Fibroblast of lung (primary cell): ENCODE measurements around the gene NBPF1.
"Not testable (repeated sequence)": the region's sequence is repeated elsewhere in the genome, so short reads cannot be mapped to it uniquely, and the experiment has no call there.

ENCODE experiments used
- CTCF ChIP-seq, 2 donors: IDR thresholded peaks in 1 of 2; conservative IDR thresholded peaks in 1 of 2; 1 replicate in 1 of 2; 2 replicates in 1 of 2; pipeline ENCODE4 v1.5.1; 2011 to 2012; ENCODE audit warnings: low read length in 2 of 2, control low read depth in 1 of 2, inconsistent platforms in 1 of 2, low read depth in 1 of 2, mild to moderate bottlenecking in 1 of 2
- EZH2 ChIP-seq: IDR thresholded peaks from 2 replicates; pipeline ENCODE4 v1.5.1; 2012; ENCODE audit warnings: low read length, control low read depth, mild to moderate bottlenecking; ENCODE audit errors: missing control alignments

- TF ChIP-seq EZH2; CTCF (conservative IDR thresholded peaks at IDR 0.05 in 1 of 2, IDR thresholded peaks at IDR 0.05 in 1 of 2; ENCODE audit: low read depth in 1 of 2, low read length in 2 of 2): not testable (repeated sequence)
These were observed 13.1 kb upstream of the NBPF1 start for GRCh38 chr1:16626409-16626983.
